ENCODE results near the gene LRRN4.
A peak's percentile ranks its signal among the peaks of the same experiment; 100 is the strongest.

LRRN4 gene

GRCh38 chr20:6053776-6054688, at the start of gene LRRN4:
LRRN4 (minus strand) TSS chr20:6054060; CDS start chr20:6052799, 1,261 bp downstream.
- DNase-seq = no peak

DNA sequence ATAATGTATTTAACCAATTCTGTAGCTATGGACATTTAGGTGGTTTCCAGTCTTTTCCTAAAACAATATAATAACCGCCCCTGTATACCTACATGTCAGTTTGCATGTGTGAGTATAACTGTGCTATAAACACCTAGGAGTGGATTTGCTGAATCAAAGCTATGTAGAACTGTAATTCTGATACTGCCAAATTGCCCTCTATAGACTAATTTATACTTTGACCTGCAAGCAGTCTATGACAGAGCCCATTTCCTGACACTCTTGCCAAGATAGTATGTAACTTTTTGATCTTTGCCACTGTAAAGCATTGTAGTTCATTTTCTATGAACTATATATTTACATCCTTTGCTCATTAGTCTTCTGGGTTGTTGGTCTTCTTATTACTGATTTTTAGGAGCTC, 49.4 kb upstream of the LRRN4 start:
- no peak for DNase-seq

DNA sequence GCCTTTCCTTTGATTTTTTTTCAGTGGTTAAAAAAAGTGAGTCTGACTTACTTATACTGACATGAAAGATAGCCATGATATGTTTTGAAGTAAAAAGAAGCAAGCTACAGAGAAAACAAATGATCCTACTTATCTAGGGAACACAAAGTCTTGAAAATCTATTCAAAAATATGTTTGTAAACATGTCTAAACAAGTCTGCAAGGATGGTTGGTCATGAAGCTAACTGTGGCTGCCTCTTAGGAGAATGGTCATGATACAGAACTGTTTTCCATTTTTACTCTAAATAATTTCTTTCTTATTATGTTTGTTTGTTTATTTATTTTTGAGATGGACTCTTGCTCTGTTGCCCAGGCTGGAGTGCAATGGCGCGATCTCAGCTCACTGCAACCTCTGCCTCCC, 47.5 kb upstream of the LRRN4 start:
- DNase-seq = no peak

DNA sequence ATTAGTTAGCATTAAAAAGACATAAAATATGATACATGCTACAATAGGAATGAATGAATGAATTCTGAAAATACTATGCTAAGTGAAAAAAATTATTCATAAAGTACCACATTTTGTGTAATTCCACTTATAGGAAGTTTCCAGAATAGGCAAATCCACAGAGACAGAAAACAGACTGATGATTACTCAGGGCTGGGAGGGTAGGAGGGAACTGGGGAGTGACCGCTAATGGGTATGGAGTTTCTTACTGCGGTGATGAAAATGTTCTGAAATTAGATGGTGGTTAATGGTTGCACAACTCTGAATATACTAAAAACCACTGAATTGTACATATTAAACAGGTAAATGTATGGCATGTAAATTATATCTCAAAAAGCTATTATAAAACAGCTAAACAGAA, 46.4 kb upstream of the LRRN4 start:
- no peak for DNase-seq

GRCh38 chr20:6099819-6100218, 46.0 kb upstream of the LRRN4 start:
- DNase-seq = no peak

DNA sequence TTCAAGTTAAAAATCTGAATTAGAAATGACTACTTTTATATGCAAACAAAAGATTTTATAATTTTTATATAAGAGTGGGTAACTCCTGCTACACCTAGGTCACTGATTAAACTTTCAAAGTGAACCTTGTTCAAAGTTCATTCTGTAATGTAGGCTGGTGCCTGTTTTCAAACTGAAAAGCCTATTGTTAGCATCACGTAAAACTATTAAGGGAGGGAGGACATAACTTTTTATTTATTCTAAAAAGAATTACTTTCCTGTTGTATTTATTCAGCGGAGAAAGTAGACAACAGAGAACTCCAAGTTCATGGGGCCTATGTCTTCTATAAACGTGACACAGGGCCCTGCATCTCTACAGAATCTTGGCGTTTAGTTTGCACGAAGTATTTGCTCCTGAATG, 41.5 kb upstream of the LRRN4 start:
- DNase-seq = no peak

DNA sequence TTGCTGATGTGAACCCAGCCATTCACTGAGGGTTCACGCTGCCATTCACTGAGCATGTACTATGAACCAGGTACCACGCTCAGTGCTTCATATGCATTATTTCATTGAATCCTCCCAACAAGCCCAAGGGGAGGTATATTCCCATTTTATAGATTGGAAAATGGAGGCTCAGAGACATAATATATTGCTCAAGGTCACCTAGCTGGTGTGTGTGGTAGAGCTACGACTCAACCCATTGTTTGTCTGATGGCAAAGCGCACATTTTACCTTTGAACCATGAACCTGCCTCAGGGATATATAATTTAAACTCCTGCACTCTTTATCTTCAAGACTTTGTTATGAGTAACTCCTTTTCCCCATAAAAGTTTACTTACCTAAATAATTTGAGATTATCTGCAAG, 40.7 kb upstream of the LRRN4 start:
- DNase-seq = no peak

DNA sequence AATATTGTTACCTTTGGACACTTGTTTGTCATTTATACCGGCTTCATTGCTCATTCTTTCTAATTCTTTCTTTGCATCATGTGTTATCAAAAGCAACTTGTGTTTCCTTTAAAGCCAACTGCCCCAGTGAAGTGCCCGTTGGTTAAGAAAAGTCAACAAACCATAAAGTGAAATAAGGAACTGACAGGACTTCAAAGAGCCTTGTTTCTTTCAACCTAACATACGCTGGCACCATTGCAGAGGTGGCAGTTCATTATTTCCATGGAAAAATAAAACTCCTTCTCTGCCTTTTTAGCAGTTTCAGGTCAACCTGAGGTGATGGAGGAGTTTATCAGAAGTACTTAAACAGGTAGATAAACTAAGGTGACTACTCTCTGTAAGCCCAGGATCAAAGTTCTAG, 40.2 kb upstream of the LRRN4 start:
- DNase-seq = no peak

DNA sequence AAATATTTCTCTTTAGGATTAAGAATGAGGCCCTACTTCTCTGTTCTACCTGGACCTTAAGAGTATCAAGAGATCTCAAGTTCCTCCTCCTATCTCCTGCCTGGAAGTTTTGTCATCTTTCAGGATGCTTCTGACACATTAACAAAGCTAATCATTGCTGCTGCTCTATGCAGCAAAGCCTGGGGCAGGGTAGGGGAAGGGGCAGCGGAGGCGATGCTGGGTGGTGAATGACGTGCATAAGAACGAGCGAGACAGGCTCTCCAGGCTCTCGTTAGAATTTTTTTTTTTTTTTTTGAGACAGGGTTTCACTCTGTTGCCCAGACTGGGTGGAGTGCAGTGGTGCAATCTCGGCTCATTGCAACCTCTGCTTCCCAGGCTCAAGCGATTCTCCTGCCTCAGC, 37.8 kb upstream of the LRRN4 start:
- no peak for DNase-seq

DNA sequence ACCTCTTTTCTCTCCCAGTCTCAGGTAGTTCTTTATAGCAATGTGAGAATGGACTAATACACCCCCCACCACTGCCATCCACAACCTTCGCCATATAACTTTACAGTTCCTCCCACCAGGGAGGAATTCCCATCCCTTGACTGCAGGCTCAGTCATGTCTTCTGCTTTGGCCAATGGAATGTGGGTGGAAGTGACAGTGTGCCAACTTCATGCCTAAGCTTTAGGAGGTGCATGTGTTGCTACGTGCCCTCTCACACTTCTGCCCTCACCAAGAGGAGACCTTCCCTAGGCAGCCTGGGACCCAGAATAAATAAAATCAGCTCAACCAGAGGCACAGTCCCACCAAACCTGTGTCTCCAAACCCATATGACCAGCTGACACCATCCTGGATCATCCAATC, 33.0 kb upstream of the LRRN4 start:
- DNase-seq = no peak

DNA sequence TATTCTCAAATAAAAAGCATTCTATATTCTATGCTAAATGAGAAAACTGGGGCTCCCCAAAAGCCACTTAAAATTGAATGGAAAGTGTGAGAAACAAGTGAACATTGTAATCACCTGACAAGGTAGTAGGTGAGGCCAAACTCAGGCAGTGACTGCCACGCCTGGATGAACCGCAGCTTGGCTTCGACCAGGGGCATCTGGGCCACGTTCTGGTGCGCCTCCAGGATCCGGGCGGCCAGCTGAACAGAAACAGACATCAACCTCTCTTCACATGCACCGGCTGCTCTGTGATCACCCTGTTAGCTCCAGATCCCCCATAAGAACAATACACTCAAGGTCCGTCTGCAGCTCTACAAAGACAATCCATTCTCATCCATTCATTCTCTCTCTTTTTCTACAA, 30.1 kb upstream of the LRRN4 start:
- DNase-seq = no peak

DNA sequence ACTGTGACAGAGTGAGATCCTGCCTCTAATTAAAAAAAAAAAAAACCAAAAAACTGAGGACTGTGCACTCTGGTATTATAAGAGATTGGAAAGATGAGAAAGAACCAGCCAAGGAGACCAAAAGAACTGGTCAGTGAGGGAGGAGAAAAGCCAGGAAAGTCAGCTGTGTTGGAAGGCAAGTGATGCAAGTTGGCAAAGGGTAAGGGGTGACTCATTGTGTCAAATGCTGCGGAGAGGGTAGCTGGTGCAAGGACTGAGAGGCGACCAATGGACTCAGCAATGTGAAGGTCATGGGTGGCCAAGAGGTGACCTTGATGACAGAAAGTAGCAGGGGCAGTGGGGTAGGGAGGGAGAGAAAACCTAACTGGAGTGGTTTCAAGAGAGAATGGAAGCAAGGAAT, 27.4 kb upstream of the LRRN4 start:
- no peak for DNase-seq

- DNase-seq = no peak
These were observed 25.2 kb upstream of the LRRN4 start for GRCh38 chr20:6079016-6079415.

DNA sequence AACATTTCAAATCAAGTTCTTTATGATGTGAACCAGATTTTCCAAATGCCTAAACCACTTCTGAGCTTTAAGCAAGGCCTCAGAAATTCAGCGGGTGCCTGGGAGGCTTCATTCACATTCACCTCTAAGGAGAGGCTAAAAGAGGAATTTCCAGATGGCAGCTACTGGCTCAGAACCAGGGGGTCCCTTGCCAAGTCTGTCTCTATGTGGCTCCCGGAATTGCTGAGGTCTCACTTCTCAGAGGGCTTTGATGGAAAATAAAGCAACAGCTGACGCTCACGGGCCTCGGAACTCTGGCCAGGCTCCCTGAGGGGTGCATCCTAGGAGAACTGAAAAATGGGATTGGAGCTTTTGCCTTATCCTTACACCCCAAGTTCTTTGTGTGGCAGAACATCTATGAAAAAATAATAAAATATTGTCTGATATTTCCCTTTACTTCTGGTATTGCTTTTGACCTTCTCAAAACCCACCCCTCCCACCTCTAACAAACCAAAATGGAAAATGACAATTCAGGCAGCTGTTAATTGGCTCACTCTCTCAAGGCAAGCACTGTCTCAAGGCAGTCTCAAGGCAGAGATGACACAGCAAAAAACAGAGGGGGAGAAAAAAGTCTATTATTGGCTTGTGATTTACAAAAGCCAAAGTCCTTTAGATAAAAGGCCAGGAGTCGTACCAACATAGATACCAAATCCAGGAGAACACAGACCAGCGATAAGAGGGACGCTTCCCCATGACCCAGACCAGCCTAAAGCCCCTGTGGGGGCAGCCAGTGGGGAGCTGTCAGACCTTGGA, 21.8 kb upstream of the LRRN4 start:
- no peak for DNase-seq

DNA sequence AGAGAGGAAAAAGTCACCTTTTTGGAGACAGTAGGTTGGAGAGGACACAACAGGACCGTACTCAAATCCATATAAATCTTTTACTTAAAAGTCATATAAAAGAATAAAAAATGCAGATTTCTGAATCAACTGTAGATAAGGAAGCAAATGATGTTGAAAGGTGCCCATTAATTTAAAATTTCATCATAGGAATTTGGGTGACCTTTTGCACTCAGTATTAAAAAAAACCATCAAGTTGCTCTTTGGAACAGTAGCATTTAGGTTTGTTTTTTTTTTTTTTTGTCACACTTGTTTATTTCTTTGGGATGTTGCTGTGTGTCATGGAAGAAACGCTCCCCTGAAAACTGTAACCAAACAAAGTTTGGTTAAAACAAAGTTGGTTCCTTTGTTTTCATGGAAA, 20.9 kb upstream of the LRRN4 start:
- no peak for DNase-seq

- DNase-seq = peak; percentile 5
These were observed 20.3 kb upstream of the LRRN4 start for GRCh38 chr20:6074145-6074561.

- no peak for DNase-seq
These were observed 17.2 kb upstream of the LRRN4 start for GRCh38 chr20:6070829-6071695.

DNA sequence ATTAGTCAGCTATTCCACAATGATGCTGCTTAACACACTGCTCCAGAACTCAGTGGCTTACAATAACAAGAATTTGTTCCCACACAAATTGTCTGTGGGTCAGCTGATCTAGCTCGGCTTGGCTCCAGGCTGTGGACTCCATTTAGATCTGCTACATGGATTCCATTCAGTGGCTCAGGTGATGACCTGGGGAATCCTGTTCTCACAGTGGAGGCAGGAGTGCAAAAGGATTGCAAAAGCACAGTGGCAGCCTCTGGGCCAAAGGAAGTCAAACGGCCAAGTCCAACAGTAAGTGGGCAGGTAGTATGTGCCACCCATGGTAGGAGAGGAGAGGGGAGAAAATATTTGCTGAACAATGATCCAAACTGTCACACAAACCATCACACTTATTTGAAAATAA, 15.8 kb upstream of the LRRN4 start:
- DNase-seq = no peak

DNA sequence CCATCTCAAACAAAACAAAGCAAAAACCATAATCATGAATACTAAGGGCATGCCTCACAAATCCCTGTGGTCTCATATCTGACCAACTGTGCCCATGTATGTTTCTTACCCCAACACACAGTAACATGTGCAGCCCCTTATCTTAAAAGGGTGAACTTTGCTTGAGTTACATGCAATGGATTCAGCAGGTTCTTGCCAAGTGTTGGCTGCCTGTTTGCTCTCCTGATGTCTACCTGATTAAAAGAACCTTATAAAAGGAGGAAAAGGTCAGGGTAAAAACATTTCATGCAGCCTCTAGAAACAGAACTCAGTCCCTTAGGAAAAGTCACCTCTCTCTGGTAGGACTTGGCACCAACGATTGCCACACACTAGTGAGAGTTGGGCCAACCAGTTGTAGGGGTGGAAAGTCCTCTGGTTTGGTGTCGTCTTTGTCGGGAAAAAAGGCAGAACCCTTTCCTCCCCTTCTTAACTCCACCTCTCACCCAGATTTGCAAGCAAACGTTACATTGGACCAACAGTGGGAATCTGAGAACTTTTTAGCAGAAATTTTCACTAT, 14.0 kb upstream of the LRRN4 start:
- no peak for DNase-seq

GRCh38 chr20:6066582-6066981, 12.7 kb upstream of the LRRN4 start:
- no peak for DNase-seq

DNA sequence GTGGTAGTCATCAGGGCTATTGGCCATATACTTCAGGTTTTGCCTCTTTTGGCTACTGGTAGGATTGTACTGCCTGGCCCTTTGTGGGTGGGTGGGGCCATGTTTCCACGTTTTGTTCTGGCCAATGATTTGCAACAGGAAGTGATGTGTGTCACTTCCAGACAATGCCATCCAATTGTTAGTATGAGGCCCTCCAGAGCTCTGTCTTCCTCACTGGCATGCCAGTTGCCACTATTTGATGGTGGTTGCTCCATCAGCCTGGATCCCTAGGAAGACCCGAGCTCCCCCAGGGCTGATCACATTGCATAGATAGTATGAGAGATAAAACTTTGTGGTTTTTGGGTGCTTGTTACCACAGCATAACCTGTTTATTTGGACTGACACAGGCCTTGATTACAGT, 7.7 kb upstream of the LRRN4 start:
- DNase-seq = no peak

DNA sequence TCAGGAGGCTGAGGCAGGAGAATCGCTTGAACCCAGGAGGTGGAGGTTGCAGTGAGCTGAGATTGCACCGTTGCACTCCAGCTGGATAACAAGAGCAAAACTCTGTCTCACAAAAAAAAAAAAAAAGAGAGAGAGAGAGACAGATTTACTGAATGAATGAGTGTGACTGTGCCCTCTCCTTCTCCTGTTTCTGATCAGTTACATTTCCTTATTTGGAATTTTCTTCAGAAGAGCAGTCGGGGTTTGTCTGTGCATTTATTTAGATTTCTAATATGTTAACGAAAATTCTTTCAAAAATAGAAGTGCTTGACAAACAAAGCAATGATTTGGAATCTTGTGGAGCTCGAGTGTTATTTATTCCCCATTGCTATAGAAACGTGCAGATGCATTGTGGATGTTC, 6.4 kb upstream of the LRRN4 start:
- no peak for DNase-seq

Data from CD4-positive, alpha-beta T cell treated with Interleukin-21 for 1 hour (primary cell).